HG03064 (cell line): ENCODE measurements around the gene ELP4.

Experiments
- ATAC-seq: cut with Tn5 transposase; IDR thresholded peaks from one replicate; pipeline ENCODE4 v1.9.1; 2021; ENCODE audit warnings: low read depth; ENCODE audit not compliant: unreplicated experiment

The ELP4 gene

GRCh38 chr11:31819621-31820437 lies 310.3 kb downstream of the ELP4 start:
- no peak for ATAC-seq

GRCh38 chr11:31820438-31820818 lies 310.9 kb downstream of the ELP4 start:
- ATAC-seq = no peak

- no peak for ATAC-seq
Observed at GRCh38 chr11:31821235-31821764, 311.7 kb downstream of the ELP4 start.

- ATAC-seq = no peak
Observed at GRCh38 chr11:31821766-31822165, 312.2 kb downstream of the ELP4 start.

GRCh38 chr11:31822175-31822926 lies 312.8 kb downstream of the ELP4 start:
- no peak for ATAC-seq

GRCh38 chr11:31822927-31823643 lies 313.5 kb downstream of the ELP4 start:
- no peak for ATAC-seq

GRCh38 chr11:31823644-31824331 lies 314.2 kb downstream of the ELP4 start:
- no peak for ATAC-seq

- no peak for ATAC-seq
Observed at GRCh38 chr11:31824332-31824878, 314.8 kb downstream of the ELP4 start.

GRCh38 chr11:31824879-31825837 lies 315.6 kb downstream of the ELP4 start:
- no peak for ATAC-seq

- no peak for ATAC-seq
Observed at GRCh38 chr11:31825838-31826484, 316.4 kb downstream of the ELP4 start.

- ATAC-seq = no peak
Observed at GRCh38 chr11:31826536-31827438, 317.2 kb downstream of the ELP4 start.

- ATAC-seq = no peak
Observed at GRCh38 chr11:31827455-31828206, 318.1 kb downstream of the ELP4 start.

- ATAC-seq = no peak
Observed at GRCh38 chr11:31828217-31828616, 318.6 kb downstream of the ELP4 start.

- no peak for ATAC-seq
Observed at GRCh38 chr11:31830406-31830805, 320.8 kb downstream of the ELP4 start.

GRCh38 chr11:31834237-31834636 lies 324.7 kb downstream of the ELP4 start:
- no peak for ATAC-seq
